IgD-negative memory B cell (primary cell): ENCODE results near the gene FAM228A. TPM values are rescaled to one million over a fixed set of nuclear protein-coding genes. Genes with fewer than 3 reads are reported as not detected.

ENCODE experiments used
- H3K27ac Mint-ChIP-seq, 3 donors: one replicate each; pipeline ENCODE4 v1.8.0; 2020 to 2022; ENCODE audit warnings: mild to moderate bottlenecking in 3 of 3, mixed read lengths in 3 of 3, moderate library complexity in 1 of 3
- H3K27me3 Mint-ChIP-seq: one replicate; pipeline ENCODE4 v1.8.0; 2021; ENCODE audit warnings: mixed read lengths
- H3K36me3 Mint-ChIP-seq: one replicate; pipeline ENCODE4 v1.8.0; 2020; ENCODE audit warnings: mild to moderate bottlenecking, mixed read lengths
- H3K4me1 Mint-ChIP-seq, 3 donors: one replicate each; pipeline ENCODE4 v1.8.0; 2020 to 2022; ENCODE audit warnings: mixed read lengths in 3 of 3, mild to moderate bottlenecking in 1 of 3
- H3K4me3 Mint-ChIP-seq, 4 donors: one replicate each; pipeline ENCODE4 v1.8.0; 2020 to 2022; ENCODE audit warnings: mild to moderate bottlenecking in 4 of 4, mixed read lengths in 4 of 4, moderate library complexity in 3 of 4
- H3K9me3 Mint-ChIP-seq, 3 donors: one replicate each; pipeline ENCODE4 v1.8.0; 2020 to 2021; ENCODE audit warnings: mixed read lengths in 3 of 3, mild to moderate bottlenecking in 1 of 3
- polyA plus RNA-seq: library from polyadenylated mRNA; unstranded; fragments of 300-500 nt; fragmentation: Illumina TruSeq; gene quantifications from one replicate; pipeline ENCODE4 v1.2.3, GENCODE V29; 2021

Gene FAM228A
- polyA plus RNA-seq, 1 donor from 2014 or later: not detected

DNA sequence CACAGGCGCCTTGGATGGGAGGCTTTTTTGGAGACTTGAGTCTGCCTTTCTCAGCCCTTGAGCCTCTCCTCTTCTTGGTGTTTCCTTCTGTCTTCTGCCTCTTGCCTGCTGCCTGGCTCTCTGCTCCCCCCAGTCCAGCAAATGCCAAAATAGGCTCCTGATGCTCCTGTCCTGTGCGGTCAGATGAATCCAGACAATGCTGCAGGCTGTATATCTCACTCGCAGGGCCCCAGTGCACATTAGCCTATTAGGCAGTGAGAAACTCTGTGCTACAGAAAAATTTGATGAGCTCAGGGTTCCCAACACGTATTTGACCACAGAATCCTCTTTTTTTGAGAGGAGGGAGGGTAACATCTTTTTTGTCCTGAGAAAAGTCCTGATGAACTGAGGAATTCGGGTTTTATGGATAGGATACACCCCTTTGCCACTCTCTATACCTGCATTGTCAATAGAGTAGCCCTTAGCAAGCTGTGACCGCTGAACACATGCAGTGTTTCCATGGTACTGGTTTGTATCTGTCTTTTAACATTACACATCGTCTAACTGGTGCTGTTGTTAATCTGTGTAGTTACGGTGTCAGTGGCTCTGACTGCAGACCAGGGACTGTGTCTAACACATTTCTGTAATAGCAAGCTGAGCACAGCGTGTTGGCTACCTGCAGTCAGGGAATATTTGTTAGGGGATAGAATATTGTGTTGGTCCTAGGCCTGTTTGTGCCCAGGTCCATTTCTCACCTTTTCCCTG lies 50.8 kb downstream of the FAM228A start:
- Mint-ChIP-seq H3K4me1 (no peaks in the 10 kb centered on the region), H3K27me3 (no peaks in the 10 kb centered on the region), H3K27ac (peak overlapping the region in 2 of 3 donors; percentile 26 to 80), H3K9me3 (no peaks in the 10 kb centered on the region), H3K4me3 (no peak overlapping the region), H3K36me3 (no peaks in the 10 kb centered on the region)

DNA sequence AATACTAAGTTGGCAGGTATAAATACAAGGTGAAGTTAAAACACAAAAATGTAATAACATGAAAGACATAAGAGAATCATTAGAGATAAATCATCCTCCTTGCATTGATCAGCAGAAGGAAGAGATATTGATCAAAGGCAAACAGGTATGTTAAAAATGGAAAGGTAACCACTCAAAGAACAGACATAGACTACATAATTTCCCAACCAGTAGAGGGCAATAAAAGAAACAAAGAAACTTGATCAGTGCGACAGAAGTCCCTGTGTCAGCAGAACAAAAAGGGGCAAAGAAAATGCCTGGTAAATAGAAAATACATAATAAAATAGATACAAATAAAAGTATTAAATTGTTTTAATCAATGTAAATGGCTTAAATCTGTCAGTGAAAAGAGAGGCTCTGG lies 53.6 kb downstream of the FAM228A start:
- H3K36me3 Mint-ChIP-seq: no peaks in the 10 kb centered on the region
- no peaks in the 10 kb centered on the region for H3K27me3 Mint-ChIP-seq

DNA sequence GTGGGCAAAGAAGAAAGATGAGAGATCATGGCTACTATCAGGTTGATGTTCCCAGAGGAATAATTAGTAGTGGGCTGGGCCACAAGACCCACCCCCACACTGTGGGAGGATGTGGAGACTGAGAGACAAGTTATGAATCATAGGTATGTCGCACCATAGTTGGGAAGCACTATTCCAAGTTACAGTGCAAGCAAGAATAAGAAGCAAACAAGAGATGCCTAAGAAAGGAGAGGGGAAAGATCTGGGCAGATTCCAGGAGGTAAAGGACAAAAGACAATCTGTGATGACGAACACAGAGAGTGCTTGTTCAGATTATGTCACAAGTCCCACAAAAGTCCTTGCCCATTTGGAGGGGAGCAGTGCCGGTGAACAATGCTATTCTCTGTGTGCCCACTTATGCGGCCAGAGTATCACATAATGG lies 56.6 kb downstream of the FAM228A start:
- Mint-ChIP-seq H3K36me3 (peaks cover 6% of the 10 kb centered on the region), H3K4me3 (no peak overlapping the region), H3K9me3 (no peaks in the 10 kb centered on the region), H3K4me1 (peaks cover 0 to 1% (median 0%) of the 10 kb centered on the region in 3 donors), H3K27me3 (no peaks in the 10 kb centered on the region), H3K27ac (no peak overlapping the region)

More for the DNA sequence above, 53.6 kb downstream of the FAM228A start:
- Mint-ChIP-seq H3K4me3 (no peak overlapping the region), H3K27ac (peak overlapping the region in 1 of 3 donors; percentile 32), H3K4me1 (no peaks in the 10 kb centered on the region), H3K9me3 (no peaks in the 10 kb centered on the region)

DNA sequence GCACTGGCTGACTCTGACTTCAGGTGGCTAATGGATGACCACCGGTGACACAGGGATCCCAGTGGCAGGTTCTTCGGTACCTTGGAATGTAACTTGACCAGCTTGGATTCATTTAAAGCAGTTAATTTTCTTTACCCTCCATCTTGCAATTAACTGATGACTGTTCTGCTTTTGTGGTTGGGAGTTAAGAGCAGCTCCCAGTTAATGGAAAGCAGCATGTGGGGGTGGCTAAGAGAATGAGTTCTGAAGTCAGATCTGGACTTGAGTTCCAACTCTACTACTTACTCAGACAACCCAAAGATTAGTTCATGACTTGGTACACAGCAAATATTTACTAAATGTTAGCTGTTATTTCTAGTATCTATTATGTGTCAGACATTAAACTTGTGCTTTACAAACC lies 58.5 kb downstream of the FAM228A start:
- Mint-ChIP-seq H3K27me3 (no peaks in the 10 kb centered on the region), H3K36me3 (peaks cover 6% of the 10 kb centered on the region), H3K9me3 (no peaks in the 10 kb centered on the region), H3K4me3 (no peak overlapping the region), H3K27ac (peak overlapping the region in 1 of 3 donors; percentile 8), H3K4me1 (peaks cover 0 to 1% (median 0%) of the 10 kb centered on the region in 3 donors)

DNA sequence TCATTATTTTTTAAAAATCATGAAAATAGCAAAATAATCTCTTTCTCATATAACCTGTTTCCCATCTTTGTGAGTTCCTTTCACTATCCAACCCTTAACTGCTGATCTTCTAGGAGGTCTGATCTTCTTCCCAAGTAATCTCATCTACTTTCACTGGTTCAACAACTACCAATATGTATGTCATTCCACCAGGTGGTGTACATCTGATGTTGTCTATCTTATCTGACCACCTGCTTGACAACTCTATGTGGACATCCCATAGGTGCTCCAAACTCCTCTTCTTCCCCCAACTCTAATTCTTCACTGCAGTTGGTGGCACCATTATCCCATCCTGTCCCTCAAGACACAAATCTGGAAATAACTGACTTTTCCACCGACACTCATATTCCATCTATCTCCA lies 62.5 kb downstream of the FAM228A start:
- peak overlapping the region in 1 of 3 donors; percentile 24 for H3K27ac Mint-ChIP-seq
- peaks cover 1 to 10% (median 3%) of the 10 kb centered on the region in 3 donors for H3K4me1 Mint-ChIP-seq
- no peaks in the 10 kb centered on the region for H3K9me3 Mint-ChIP-seq
- H3K4me3 Mint-ChIP-seq: no peak overlapping the region
- peaks cover 6% of the 10 kb centered on the region for H3K36me3 Mint-ChIP-seq
- H3K27me3 Mint-ChIP-seq: no peaks in the 10 kb centered on the region

DNA sequence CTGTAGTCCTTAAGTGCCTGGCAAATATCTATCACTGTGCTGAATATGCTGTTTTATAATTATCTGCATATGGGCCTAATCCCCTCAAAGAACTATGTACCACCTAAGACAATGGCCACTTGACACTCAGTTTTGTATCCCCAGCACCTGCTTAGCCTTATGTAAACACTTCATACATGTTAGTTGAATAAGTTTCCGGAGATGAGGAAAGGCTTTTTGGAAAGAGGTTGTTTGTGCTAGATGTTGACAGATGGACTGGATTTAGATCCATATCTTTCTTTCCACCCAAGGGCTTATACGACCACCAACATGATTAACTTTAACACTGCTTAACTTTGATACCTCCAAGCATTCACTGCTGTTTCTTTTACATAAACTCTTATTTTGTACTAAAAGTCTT lies 63.3 kb downstream of the FAM228A start:
- peaks cover 6% of the 10 kb centered on the region for H3K36me3 Mint-ChIP-seq
- no peaks in the 10 kb centered on the region for H3K27me3 Mint-ChIP-seq
- no peak overlapping the region for H3K27ac Mint-ChIP-seq
- no peak overlapping the region for H3K4me3 Mint-ChIP-seq
- H3K9me3 Mint-ChIP-seq: no peaks in the 10 kb centered on the region
- H3K4me1 Mint-ChIP-seq: peaks cover 3 to 10% (median 8%) of the 10 kb centered on the region in 3 donors

DNA sequence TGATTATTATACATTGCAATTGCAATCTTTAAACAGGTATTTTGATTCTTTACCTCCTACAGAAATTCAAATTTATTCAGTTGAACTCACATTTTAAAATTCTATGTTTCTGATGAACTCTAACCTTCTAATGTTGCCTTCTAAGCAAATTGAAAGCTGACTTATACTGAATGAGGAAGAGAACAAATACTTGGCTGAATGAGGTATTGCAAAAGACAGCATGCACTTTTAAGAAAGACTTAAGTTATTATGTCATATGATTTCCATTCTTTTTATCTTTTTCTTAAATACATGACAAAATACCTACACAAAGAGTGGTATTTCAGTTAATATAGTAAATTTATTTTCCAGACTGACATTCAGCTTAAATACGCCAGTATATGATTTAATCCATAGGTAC lies 64.7 kb downstream of the FAM228A start:
- Mint-ChIP-seq H3K4me1 (peaks cover 5 to 16% (median 8%) of the 10 kb centered on the region in 3 donors), H3K27me3 (no peaks in the 10 kb centered on the region), H3K9me3 (no peaks in the 10 kb centered on the region), H3K4me3 (no peak overlapping the region), H3K36me3 (peaks cover 3% of the 10 kb centered on the region), H3K27ac (no peak overlapping the region)

Other genes with a start within 250 kb of the FAM228A start
- 12.4 TPM for gene ATAD2B, start 247.9 kb upstream of the FAM228A start, polyA plus RNA-seq
- 16.6 TPM for gene UBXN2A, start 234.6 kb upstream of the FAM228A start, polyA plus RNA-seq
- not detected for gene MFSD2B, start 165.0 kb upstream of the FAM228A start, polyA plus RNA-seq
- 5.8 TPM for gene WDCP, start 127.7 kb upstream of the FAM228A start, polyA plus RNA-seq
- gene FKBP1B, start 125.3 kb upstream of the FAM228A start, polyA plus RNA-seq: 3.9 TPM
- gene SF3B6, start 98.7 kb upstream of the FAM228A start, polyA plus RNA-seq: 171 TPM
- gene TP53I3, start 90.2 kb upstream of the FAM228A start, polyA plus RNA-seq: 4.1 TPM
- gene PFN4, start 51.7 kb upstream of the FAM228A start, polyA plus RNA-seq: not detected
- gene FAM228B, start 51.6 kb upstream of the FAM228A start, polyA plus RNA-seq: 12.1 TPM
- 127 TPM for gene ITSN2, start 185.5 kb downstream of the FAM228A start, polyA plus RNA-seq